OCI-M1 (cell line): ENCODE results near the gene RAP1GAP2.
"Not testable (repeated sequence)": the region's sequence is repeated elsewhere in the genome, so short reads cannot be mapped to it uniquely, and the experiment has no call there.

Source experiments
- DNase-seq: peaks from one replicate; lab custom pipeline; 2025; lab: John Stamatoyannopoulos, UW

RAP1GAP2 gene

DNA sequence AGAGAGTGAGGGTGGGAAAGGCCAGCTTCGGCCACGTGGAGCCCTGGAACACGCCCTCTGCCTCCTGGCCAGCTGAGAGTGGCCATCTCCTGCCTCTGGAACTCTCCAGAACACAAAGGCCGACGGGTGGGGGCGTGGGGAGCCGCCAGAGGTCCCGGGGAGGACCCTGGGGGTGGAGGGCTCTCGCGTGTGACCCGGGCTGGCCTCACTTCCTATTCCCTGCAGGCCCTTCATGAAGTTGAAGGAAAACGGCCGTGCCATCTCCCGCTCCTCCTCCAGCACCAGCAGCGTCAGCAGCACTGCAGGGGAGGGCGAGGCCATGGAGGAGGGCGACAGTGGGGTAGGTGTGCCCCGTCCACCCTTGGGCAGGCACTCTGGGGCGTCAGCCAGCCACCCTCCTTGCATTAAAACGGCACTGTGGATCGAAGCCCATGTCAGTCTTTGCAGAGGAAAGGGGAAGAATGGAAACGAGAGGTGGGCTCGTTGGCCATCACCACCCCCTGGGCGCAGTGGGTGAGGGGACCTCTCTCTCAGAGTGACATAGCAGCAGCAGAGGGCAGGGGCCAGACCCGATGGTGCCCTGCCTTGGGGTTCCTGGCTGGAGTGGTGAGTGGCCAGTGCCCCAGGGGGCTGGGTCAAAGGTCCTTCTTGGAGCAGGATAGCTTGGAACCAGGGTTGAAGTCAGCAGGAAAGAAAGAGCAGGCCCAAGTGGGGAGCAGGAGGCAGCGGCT is 230.1 kb downstream of the RAP1GAP2 start:
- DNase-seq: no peak

DNA sequence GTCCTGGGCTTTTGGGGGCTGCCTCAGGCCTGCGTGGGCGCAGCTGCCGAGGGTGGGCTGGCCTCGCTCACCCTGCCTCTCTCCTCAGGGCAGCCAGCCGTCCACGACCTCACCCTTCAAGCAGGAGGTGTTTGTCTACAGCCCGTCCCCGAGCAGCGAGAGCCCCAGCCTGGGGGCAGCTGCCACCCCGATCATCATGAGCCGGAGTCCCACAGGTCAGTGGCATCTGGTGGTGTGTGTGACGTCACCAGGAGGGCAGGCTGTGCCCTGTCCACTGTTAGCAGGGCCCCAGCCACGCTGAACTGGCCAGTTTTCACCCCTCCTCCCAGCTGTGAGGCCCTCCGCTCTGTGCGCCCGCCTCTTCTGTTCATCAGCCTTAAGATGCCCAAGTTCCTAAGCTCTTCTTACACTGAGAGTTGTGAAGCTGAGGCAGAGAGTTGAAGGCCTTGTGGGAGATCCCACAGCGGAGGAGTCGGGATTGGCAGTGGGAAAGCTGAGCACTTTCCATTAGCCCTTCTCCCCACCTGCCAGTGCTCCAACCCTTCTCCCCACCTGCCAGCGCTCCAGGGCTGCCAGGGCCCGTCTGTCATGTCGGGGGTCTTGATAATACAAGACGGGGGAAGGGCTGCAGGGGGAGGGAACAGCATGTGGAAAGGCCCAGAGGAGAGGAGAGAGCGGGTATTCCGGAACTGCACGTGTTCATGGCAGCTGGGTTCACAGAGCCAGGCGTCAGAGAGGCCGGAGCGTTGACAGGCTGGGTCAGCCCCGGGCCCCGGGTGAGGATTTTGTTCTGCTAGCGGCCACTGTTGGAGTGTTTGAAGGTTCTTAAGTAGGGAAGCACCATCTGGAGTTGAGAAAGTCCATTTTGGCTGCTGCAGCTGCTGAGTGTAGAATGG is 230.9 kb downstream of the RAP1GAP2 start:
- no peak for DNase-seq

GRCh38 chr17:3027786-3028532 is 231.7 kb downstream of the RAP1GAP2 start:
- no peak for DNase-seq

- no peak for DNase-seq
Observed at GRCh38 chr17:3029213-3029913, 233.1 kb downstream of the RAP1GAP2 start.

DNA sequence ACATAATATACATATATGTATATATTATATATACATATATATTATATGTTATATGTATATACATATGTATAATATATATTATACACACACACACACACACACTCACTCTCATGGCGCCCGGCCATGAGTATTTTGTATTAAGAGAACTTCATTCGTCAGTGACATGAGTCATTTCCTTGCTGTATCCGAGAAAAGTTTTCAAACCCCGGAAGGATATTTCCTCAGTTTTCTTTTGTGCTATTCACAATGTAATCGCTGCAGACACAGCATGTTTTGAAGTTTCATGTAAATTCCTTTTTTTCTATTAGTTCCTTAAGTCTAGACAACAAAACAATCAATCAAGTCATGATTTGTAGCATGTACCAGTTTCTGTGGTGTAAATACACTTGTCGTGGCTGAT is 233.9 kb downstream of the RAP1GAP2 start:
- DNase-seq: no peak

GRCh38 chr17:3030852-3031470 is 234.7 kb downstream of the RAP1GAP2 start:
- DNase-seq: not testable (repeated sequence)

- no peak for DNase-seq
Observed at GRCh38 chr17:3032258-3033247, 236.3 kb downstream of the RAP1GAP2 start.

DNA sequence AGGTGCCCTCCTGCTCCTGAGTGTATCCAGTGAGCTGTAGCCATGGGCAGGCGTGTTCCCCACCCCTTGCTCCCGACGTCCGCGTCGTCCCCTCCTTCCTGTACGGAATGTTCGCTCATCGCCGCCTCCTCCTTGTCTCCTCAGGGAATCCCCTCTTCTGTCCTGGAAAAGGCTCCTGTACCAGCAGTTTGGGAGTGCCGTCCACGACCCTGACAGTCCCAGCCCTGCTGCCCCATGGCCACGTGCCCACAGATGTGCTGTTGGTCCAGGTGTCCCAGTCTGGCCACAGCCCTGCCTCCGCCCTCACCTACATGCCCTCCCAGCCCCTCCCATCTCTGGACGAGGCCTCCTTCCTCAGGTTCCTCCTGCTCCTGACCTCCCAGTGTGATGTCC is 237.0 kb downstream of the RAP1GAP2 start:
- no peak for DNase-seq

GRCh38 chr17:3033741-3034577 is 237.7 kb downstream of the RAP1GAP2 start:
- no peak for DNase-seq

- no peak for DNase-seq
Observed at GRCh38 chr17:3034578-3034920, 238.3 kb downstream of the RAP1GAP2 start.

DNA sequence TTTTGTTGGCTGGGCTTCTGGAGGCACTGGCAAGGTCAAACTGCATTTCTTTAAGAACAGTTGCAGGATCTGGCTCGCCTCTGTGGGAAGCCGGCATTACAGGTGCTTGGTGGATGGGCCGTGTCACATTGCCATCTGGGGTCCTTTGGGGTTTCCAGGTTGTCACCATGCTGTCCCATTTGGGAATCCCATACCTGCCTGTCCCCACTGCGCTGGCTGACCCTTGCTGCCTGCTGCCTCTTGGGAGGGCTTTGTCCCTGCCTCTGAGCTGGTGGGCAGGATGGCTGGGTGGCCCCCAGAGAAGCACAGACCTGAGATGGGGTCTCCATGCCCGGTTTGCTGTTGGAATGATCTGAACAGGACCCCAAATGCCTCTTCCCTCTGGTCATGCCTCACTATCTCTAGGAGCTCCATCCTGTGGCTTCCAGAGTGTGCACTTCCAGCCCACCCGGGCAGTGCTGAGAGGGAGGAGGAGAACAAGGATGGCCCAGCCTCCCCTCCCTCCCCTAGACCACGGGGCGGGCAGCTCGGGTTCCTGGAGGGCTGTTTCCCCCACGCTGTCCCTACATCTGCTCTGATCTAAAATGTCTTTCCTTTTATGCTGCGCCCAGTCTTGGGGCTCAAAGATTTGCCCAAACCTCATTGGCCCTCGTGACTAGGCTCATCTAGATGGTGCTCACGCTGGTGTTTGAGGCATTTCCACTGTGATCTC is 239.2 kb downstream of the RAP1GAP2 start:
- no peak for DNase-seq

GRCh38 chr17:3035968-3036280 is 239.7 kb downstream of the RAP1GAP2 start:
- DNase-seq: no peak

GRCh38 chr17:3036800-3037199 is 240.6 kb downstream of the RAP1GAP2 start:
- DNase-seq: no peak

GRCh38 chr17:3037259-3037658 is 241.0 kb downstream of the RAP1GAP2 start:
- DNase-seq: no peak

DNA sequence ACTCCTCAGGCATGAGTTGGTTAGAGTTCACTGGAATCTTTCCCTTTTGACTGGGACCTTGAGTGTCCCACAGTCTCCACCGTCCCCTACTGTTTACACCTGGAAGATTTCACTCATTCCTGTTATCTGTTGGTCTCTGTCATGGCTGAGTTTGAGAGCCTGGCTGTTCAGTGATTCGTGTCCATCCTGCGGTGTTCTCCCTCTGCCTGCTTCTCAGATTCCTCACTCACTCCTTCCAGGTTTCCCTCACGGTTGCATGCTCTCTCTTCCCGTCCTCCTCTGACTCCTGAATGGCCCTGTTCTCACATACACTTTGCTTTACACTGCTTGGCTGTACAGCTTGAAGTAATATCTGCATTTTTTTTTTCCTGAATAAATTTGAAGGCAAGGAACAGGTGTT is 242.7 kb downstream of the RAP1GAP2 start:
- DNase-seq: no peak

GRCh38 chr17:3039736-3040135 is 243.5 kb downstream of the RAP1GAP2 start:
- peak; percentile 33 for DNase-seq

DNA sequence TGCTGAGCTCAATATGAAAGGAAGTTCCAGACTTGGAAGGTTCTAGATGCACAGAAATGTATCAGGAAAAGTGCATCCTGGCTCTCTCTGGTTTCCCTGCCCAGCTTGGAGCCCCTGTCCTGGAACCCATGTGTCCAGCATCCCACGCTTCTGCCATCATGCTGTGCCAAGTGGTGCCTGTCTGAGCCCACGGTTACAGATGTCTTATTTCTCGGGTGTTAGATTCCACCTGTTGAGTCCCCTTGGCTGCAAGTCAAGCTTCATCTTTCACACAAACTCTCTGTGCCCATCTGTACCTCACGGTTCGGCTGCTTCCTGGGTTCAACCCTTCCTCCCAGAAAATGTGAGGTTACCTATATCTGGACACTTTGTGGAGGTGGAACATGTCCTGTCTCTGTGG is 244.6 kb downstream of the RAP1GAP2 start:
- no peak for DNase-seq

DNA sequence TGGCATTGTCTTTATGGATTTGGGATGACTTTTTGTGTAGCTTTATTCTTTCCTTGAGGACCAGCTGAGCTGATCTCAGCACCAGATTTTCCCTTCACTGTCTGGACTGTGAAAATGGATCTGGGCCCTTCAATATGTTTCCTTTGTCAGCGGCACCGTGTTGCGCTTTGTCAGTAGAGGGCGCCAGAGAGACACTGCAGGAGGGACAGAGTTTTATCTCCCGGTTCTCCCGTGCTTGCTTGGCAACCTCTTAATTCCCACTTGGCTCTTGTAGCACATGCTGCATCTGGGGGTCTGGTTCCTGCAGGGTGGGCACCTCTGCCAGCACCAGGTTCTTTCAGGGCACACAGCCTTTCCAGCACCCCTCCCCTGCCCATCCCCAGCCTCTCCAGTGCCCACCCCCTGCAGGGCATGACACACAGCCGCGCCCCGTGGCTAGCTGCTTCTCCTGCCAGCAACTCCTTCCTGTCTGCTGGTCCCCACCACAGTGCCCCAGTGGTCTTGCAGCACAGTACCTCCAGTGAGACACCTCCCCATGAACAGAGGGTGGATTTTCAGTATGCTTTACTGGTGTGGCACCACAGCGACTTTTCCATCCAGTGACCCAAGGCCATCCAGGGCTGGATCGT is 247.6 kb downstream of the RAP1GAP2 start:
- DNase-seq: peak; percentile 56
